ENCODE results near the gene KYNU.
"Not testable (repeated sequence)": the region's sequence is repeated elsewhere in the genome, so short reads cannot be mapped to it uniquely, and the experiment has no call there.

Gene KYNU

GRCh38 chr2:142872882-142873724, 4.4 kb upstream of the KYNU start:
- no peak for DNase-seq

GRCh38 chr2:142873831-142874287, 3.6 kb upstream of the KYNU start:
- no peak for DNase-seq

GRCh38 chr2:142874293-142874814, 3.1 kb upstream of the KYNU start:
- peak in 1 of 2 experiments; percentile 24 for DNase-seq

GRCh38 chr2:142875010-142875409, 2.5 kb upstream of the KYNU start:
- no peak for DNase-seq

GRCh38 chr2:142875652-142876051, 1.8 kb upstream of the KYNU start:
- no peak for DNase-seq

- DNase-seq: no peak
Measured at GRCh38 chr2:142876423-142876822, 1.0 kb upstream of the KYNU start.

GRCh38 chr2:142878031-142878678, 691 bp downstream of the KYNU start:
- peak; percentile 22 to 37 for DNase-seq

GRCh38 chr2:142879151-142879550, 1.7 kb downstream of the KYNU start:
- no peak for DNase-seq

- DNase-seq: no peak
Measured at GRCh38 chr2:142880279-142880678, 2.8 kb downstream of the KYNU start.

GRCh38 chr2:142881619-142882018, 4.2 kb downstream of the KYNU start:
- no peak for DNase-seq

- DNase-seq: not testable (repeated sequence)
Measured at GRCh38 chr2:142882500-142882899, 5.0 kb downstream of the KYNU start.

- DNase-seq: no peak
Measured at GRCh38 chr2:142883526-142883925, 6.1 kb downstream of the KYNU start.

GRCh38 chr2:142885543-142885942, 8.1 kb downstream of the KYNU start:
- DNase-seq: no peak

- no peak for DNase-seq
Measured at GRCh38 chr2:142892715-142893114, 15.3 kb downstream of the KYNU start.

GRCh38 chr2:142893241-142893640, 15.8 kb downstream of the KYNU start:
- DNase-seq: no peak

- DNase-seq: no peak
Measured at GRCh38 chr2:142897807-142898206, 20.3 kb downstream of the KYNU start.

GRCh38 chr2:142900327-142900726, 22.9 kb downstream of the KYNU start:
- DNase-seq: not testable (repeated sequence)

- no peak for DNase-seq
Measured at GRCh38 chr2:142901780-142902179, 24.3 kb downstream of the KYNU start.

- DNase-seq: not testable (repeated sequence)
Measured at GRCh38 chr2:142903726-142904125, 26.3 kb downstream of the KYNU start.

- no peak for DNase-seq
Measured at GRCh38 chr2:142907653-142908052, 30.2 kb downstream of the KYNU start.

- no peak for DNase-seq
Measured at GRCh38 chr2:142914507-142915313, 37.2 kb downstream of the KYNU start.

- DNase-seq: no peak
Measured at GRCh38 chr2:142915502-142915901, 38.0 kb downstream of the KYNU start.

- no peak for DNase-seq
Measured at GRCh38 chr2:142918624-142919023, 41.2 kb downstream of the KYNU start.
